Brain microvascular endothelial cell (primary cell): Measurements from ENCODE around the gene SPEF1.

Source experiments
- DNase-seq: peaks from one replicate; pipeline ENCODE4 v3.0.0-alpha.2; 2020
- H3K27ac ChIP-seq: fragments of 250-450 bp; sonication (Bioruptor Pico); 2 replicates; pipeline ENCODE4 v1.5.1; 2020; ENCODE audit warnings: mild to moderate bottlenecking, moderate library complexity
- H3K27me3 ChIP-seq: fragments of 250-450 bp; sonication (Bioruptor Pico); replicated peaks from 2 replicates; pipeline ENCODE4 v1.5.1; 2020; ENCODE audit warnings: mild to moderate bottlenecking
- H3K36me3 ChIP-seq: fragments of 250-450 bp; sonication (Bioruptor Pico); replicated peaks from 2 replicates; pipeline ENCODE4 v1.5.1; 2020; ENCODE audit warnings: mild to moderate bottlenecking
- H3K4me3 ChIP-seq: 2 replicates; pipeline ENCODE4 v1.5.1; 2011; ENCODE audit warnings: low read depth, mild to moderate bottlenecking, control low read depth, low read length, moderate library complexity
- CTCF ChIP-seq: IDR thresholded peaks from 2 replicates; pipeline ENCODE4 v1.5.1; 2011; ENCODE audit warnings: low read depth, mild to moderate bottlenecking, moderate library complexity, low read length, control low read depth, inconsistent platforms; ENCODE audit errors: missing control alignments
- in situ Hi-C: cut with HindIII; loops from 2 replicates; pipeline ENCODE4 v1.10.0; 2017; ENCODE audit warnings: low sequenced_read_pairs, low pct_ligation_motif_present

Gene SPEF1

GRCh38 chr20:3811467-3812258 lies 30.4 kb upstream of the SPEF1 start:
- no peaks in the 10 kb centered on the region for H3K36me3 ChIP-seq

GRCh38 chr20:3808544-3808943 lies 27.3 kb upstream of the SPEF1 start:
- in situ Hi-C loops: no loop called here
- no peak for TF ChIP-seq CTCF

More at GRCh38 chr20:3811467-3812258, 30.4 kb upstream of the SPEF1 start:
- peak; percentile 95 for DNase-seq
- Histone ChIP-seq H3K27ac (peak overlapping the region; percentile 84), H3K4me3 (peak overlapping the region; percentile 40), H3K27me3 (no peaks in the 10 kb centered on the region)
- in situ Hi-C loops: no loop called here
- no peak for TF ChIP-seq CTCF

GRCh38 chr20:3804781-3805180 lies 23.5 kb upstream of the SPEF1 start:
- no peak for TF ChIP-seq CTCF
- H3K27ac ChIP-seq: no peak overlapping the region
- DNase-seq: no peak
- H3K27me3 ChIP-seq: no peaks in the 10 kb centered on the region
- peaks cover 19% of the 10 kb centered on the region for H3K36me3 ChIP-seq
- in situ Hi-C loops: no loop called here
- no peak overlapping the region for H3K4me3 ChIP-seq

More at GRCh38 chr20:3808544-3808943, 27.3 kb upstream of the SPEF1 start:
- Histone ChIP-seq H3K36me3 (peaks cover 4% of the 10 kb centered on the region), H3K4me3 (no peak overlapping the region), H3K27me3 (no peaks in the 10 kb centered on the region), H3K27ac (no peak overlapping the region)
- no peak for DNase-seq

- in situ Hi-C loops: no loop called here
- no peak for DNase-seq
- no peaks in the 10 kb centered on the region for H3K27me3 ChIP-seq
- TF ChIP-seq CTCF: no peak
- H3K4me3 ChIP-seq: no peak overlapping the region
- H3K36me3 ChIP-seq: peaks cover 19% of the 10 kb centered on the region
- H3K27ac ChIP-seq: no peak overlapping the region
These were observed 23.1 kb upstream of the SPEF1 start for GRCh38 chr20:3804254-3804751.

GRCh38 chr20:3803854-3804253 lies 22.6 kb upstream of the SPEF1 start:
- Histone ChIP-seq H3K4me3 (no peak overlapping the region), H3K27me3 (no peaks in the 10 kb centered on the region), H3K36me3 (peaks cover 19% of the 10 kb centered on the region), H3K27ac (no peak overlapping the region)
- TF ChIP-seq CTCF: no peak
- DNase-seq: no peak
- in situ Hi-C loops: no loop called here
